HEK293T (cell line): ENCODE measurements around the gene PCDHB8.

Experiments used
- L3MBTL2 ChIP-seq: fragments of 450-650 bp; conservative IDR thresholded peaks from 2 replicates; pipeline ENCODE4 v1.6.1; 2016; ENCODE audit warnings: mild to moderate bottlenecking
- TF ChIP-seq, protein P1 (sequence below): fragments of 450-650 bp; IDR thresholded peaks from 2 replicates; pipeline ENCODE4 v1.6.1; 2016

DNA sequence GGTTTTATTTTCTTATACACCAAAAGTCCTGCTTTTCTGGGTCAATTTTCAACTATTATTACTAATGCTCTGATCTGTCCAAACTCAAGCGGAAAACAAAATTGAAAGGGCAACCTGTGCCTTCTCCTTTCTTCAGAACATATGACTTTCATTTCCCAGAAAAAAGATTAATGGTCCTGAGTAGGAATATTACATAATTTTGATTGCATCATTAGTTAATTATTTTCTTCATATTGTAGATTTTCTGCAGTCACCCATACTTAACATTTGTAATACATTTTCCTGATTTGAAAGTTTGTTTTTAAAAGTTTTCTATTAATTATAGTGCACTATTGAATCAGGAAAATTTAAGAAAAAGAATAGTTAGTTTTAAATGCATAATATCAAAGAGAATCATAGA lies 1.7 kb upstream of the PCDHB8 start:
- TF ChIP-seq, protein P1, sequence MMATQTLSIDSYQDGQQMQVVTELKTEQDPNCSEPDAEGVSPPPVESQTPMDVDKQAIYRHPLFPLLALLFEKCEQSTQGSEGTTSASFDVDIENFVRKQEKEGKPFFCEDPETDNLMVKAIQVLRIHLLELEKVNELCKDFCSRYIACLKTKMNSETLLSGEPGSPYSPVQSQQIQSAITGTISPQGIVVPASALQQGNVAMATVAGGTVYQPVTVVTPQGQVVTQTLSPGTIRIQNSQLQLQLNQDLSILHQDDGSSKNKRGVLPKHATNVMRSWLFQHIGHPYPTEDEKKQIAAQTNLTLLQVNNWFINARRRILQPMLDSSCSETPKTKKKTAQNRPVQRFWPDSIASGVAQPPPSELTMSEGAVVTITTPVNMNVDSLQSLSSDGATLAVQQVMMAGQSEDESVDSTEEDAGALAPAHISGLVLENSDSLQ = no peak
- no peak for TF ChIP-seq L3MBTL2
